Measurements from ENCODE around the gene CAPRIN1. TPM values are rescaled to one million over a fixed set of nuclear protein-coding genes. Genes with fewer than 3 reads are reported as not detected.

The CAPRIN1 gene
- polyA plus RNA-seq, 2 of the 4 experiments (the other 2 are of a cell fraction), result 159 to 255 TPM

- Histone ChIP-seq H3K4me2 (no peak overlapping the region), H3K9me3 (no peaks in the 10 kb centered on the region), H3K4me3 (no peak overlapping the region), H3K27ac (no peak overlapping the region), H3K4me1 (no peaks in the 10 kb centered on the region)
- no peak for FAIRE-seq
- ATAC-seq, result no peak
- TF ChIP-seq TFCP2L1 (CRISPR knock-in tag; IDR thresholded peaks at IDR 0.05), result no peak
- no peak for TF ChIP-seq FOSL2 (IDR thresholded peaks at IDR 0.05)
- TF ChIP-seq FOSL2 (CRISPR knock-in tag; IDR thresholded peaks at IDR 0.05), result no peak
- no peak for TF ChIP-seq RCOR1 (IDR thresholded peaks at IDR 0.05; ENCODE audit: low read depth, low read length)
- no peak for TF ChIP-seq NFE2L2 (conservative IDR thresholded peaks at IDR 0.05; ENCODE audit: low read length)
- TF ChIP-seq, protein P1, sequence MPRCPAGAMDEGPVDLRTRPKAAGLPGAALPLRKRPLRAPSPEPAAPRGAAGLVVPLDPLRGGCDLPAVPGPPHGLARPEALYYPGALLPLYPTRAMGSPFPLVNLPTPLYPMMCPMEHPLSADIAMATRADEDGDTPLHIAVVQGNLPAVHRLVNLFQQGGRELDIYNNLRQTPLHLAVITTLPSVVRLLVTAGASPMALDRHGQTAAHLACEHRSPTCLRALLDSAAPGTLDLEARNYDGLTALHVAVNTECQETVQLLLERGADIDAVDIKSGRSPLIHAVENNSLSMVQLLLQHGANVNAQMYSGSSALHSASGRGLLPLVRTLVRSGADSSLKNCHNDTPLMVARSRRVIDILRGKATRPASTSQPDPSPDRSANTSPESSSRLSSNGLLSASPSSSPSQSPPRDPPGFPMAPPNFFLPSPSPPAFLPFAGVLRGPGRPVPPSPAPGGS (IDR thresholded peaks at IDR 0.05), result no peak
- TF ChIP-seq RNF2 (IDR thresholded peaks at IDR 0.05; ENCODE audit: borderline replicate concordance, low read depth), result no peak
- no peak for DNase-seq (ENCODE audit: low read depth in 1 of 2, low spot score in 1 of 2)
- 94% methylated on average over 3 of the region's 3 CpGs for WGBS (ENCODE audit: missing lambda C conversion rate)
- ChIA-PET CTCF (interaction anchor here (0.6 to 1.6 kb wide), 4 partner anchors 9 to 327 kb away, joined by 3 to 5 read pairs (median 4); no protein-coding TSS in a partner anchor), POLR2A (interaction anchor here (0.6 kb wide), 1 partner anchor 201 kb away, joined by 3 read pairs; no protein-coding TSS in a partner anchor)
Measured at GRCh38 chr11:34135439-34135838, 83.9 kb downstream of the CAPRIN1 start.

- Histone ChIP-seq H3K4me1 (no peaks in the 10 kb centered on the region), H3K9me3 (no peaks in the 10 kb centered on the region), H3K4me2 (no peak overlapping the region), H3K27ac (no peak overlapping the region), H3K4me3 (no peak overlapping the region)
- DNase-seq (ENCODE audit: low read depth in 1 of 2, low spot score in 1 of 2) (no peak), FAIRE-seq (no peak), ATAC-seq (no peak)
- ChIA-PET CTCF (interaction anchor here (0.9 to 1.0 kb wide), 2 partner anchors 16 to 278 kb away, joined by 3 read pairs; no protein-coding TSS in a partner anchor), POLR2A (no interaction called here)
- TF ChIP-seq CHD4 (IDR thresholded peaks at IDR 0.05; ENCODE audit: borderline replicate concordance) (no peak), JUN (IDR thresholded peaks at IDR 0.05) (no peak), SMC3 (IDR thresholded peaks at IDR 0.05) (no peak), SREBF2 (IDR thresholded peaks at IDR 0.05) (no peak), RNF2 (IDR thresholded peaks at IDR 0.05; ENCODE audit: borderline replicate concordance, low read depth) (no peak), MYC (IDR thresholded peaks at IDR 0.05; ENCODE audit: borderline replicate concordance, low read length) (no peak), FOXS1 (CRISPR knock-in tag; IDR thresholded peaks at IDR 0.05) (no peak), GATA3 (IDR thresholded peaks at IDR 0.05; ENCODE audit: borderline replicate concordance) (no peak), CEBPB (IDR thresholded peaks at IDR 0.05) (no peak), TFCP2L1 (CRISPR knock-in tag; IDR thresholded peaks at IDR 0.05) (no peak), MAZ (IDR thresholded peaks at IDR 0.05; ENCODE audit: borderline replicate concordance, low read depth, low read length) (no peak), RARB (CRISPR knock-in tag; IDR thresholded peaks at IDR 0.05) (no peak), HOXB13 (CRISPR knock-in tag; IDR thresholded peaks at IDR 0.05; ENCODE audit: low read depth) (no peak), PBX3 (IDR thresholded peaks at IDR 0.05) (no peak), TP53 (CRISPR knock-in tag; IDR thresholded peaks at IDR 0.05) (no peak)
- TF ChIP-seq, protein P2, sequence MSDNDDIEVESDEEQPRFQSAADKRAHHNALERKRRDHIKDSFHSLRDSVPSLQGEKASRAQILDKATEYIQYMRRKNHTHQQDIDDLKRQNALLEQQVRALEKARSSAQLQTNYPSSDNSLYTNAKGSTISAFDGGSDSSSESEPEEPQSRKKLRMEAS (IDR thresholded peaks at IDR 0.05), result no peak
- TF ChIP-seq, protein P3, sequence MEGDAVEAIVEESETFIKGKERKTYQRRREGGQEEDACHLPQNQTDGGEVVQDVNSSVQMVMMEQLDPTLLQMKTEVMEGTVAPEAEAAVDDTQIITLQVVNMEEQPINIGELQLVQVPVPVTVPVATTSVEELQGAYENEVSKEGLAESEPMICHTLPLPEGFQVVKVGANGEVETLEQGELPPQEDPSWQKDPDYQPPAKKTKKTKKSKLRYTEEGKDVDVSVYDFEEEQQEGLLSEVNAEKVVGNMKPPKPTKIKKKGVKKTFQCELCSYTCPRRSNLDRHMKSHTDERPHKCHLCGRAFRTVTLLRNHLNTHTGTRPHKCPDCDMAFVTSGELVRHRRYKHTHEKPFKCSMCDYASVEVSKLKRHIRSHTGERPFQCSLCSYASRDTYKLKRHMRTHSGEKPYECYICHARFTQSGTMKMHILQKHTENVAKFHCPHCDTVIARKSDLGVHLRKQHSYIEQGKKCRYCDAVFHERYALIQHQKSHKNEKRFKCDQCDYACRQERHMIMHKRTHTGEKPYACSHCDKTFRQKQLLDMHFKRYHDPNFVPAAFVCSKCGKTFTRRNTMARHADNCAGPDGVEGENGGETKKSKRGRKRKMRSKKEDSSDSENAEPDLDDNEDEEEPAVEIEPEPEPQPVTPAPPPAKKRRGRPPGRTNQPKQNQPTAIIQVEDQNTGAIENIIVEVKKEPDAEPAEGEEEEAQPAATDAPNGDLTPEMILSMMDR (IDR thresholded peaks at IDR 0.05), result no peak
- WGBS (ENCODE audit: missing lambda C conversion rate), result 94% methylated on average over 8 of the region's 8 CpGs
Measured at GRCh38 chr11:34136420-34136819, 84.9 kb downstream of the CAPRIN1 start.
